Measurements from ENCODE around the gene SPARC. TPM values are rescaled to one million over a fixed set of nuclear protein-coding genes. Genes with fewer than 3 reads are reported as not detected.
A peak's percentile ranks its signal among the peaks of the same experiment; 100 is the strongest.
"Not testable (repeated sequence)": the region's sequence is repeated elsewhere in the genome, so short reads cannot be mapped to it uniquely, and the experiment has no call there.

The SPARC gene
- total and polyA plus RNA-seq, 2 experiments from 2014 or later = 4,089 to 16,729 TPM

DNA sequence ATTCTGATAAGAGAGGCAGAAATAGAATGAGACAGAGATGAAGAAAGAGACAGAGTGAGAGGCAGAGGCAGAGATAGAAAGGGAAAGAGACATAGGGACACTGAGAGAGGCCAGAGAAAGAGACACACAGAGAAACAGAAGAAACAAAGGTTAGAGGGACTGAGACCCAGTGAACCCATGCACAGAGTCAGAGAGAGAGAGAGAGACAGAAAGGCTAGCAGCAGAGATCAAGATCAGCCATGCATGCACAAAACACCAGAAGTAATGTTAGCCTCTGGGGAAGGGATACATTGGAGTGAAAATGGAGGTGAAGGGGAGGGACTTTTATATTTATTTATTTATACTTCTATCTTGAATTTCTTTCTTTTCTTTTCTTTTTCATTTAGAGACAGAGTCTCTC, 14.1 kb upstream of the SPARC start:
- H3K4me3 ChIP-seq = no peak overlapping the region
- no peaks in the 10 kb centered on the region for H3K79me2 ChIP-seq
- TF ChIP-seq EZH2 (IDR thresholded peaks at IDR 0.05; ENCODE audit: borderline replicate concordance) = no peak
- TF ChIP-seq EZH2phosphoT487 (IDR thresholded peaks at IDR 0.05; ENCODE audit: low read depth, severe bottlenecking, unreplicated experiment) = no peak
- no peak for TF ChIP-seq CTCF (IDR thresholded peaks at IDR 0.05; ENCODE audit: poor library complexity)
- no peak overlapping the region for H3K4me2 ChIP-seq
- no peaks in the 10 kb centered on the region for H3K27me3 ChIP-seq
- DNase-seq (ENCODE audit: low spot score) = no peak
- H3K9me3 ChIP-seq (ENCODE audit: low read depth) = no peaks in the 10 kb centered on the region
- H3K27ac ChIP-seq = peak overlapping the region; percentile 99
- H2AFZ ChIP-seq = no peak overlapping the region
- peaks cover 52% of the 10 kb centered on the region for H3K4me1 ChIP-seq (ENCODE audit: insufficient read depth)
- H4K20me1 ChIP-seq (ENCODE audit: insufficient read depth, poor library complexity, severe bottlenecking) = no peaks in the 10 kb centered on the region
- H3K36me3 ChIP-seq (replicated peaks; ENCODE audit: insufficient read depth, low read depth) = no peaks in the 10 kb centered on the region
- no peaks in the 10 kb centered on the region for H3K9me2 ChIP-seq (replicated peaks; ENCODE audit: insufficient read depth)

DNA sequence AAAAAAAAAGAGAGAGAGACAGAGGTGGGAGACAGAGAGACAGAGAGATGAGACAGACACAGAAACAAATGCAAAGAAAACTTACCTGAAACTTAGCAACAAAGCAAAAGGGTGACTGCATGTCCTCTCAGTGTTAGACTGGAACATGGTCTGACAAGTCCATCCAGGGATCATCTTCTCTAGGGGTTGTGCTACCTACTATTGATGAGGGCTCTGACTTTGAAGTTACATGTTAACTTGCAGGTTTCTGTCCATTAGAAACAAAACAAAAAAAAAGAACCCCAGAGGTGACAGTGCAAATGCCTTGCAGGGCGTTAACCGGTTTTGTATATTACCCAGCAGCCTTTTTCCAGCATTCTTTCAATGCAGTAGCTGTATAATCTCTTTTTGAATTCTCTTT, 13.6 kb upstream of the SPARC start:
- H3K27me3 ChIP-seq = no peaks in the 10 kb centered on the region
- no peak for DNase-seq (ENCODE audit: low spot score)
- H3K4me3 ChIP-seq = no peak overlapping the region
- no peak overlapping the region for H2AFZ ChIP-seq
- peaks cover 55% of the 10 kb centered on the region for H3K4me1 ChIP-seq (ENCODE audit: insufficient read depth)
- no peaks in the 10 kb centered on the region for H3K9me3 ChIP-seq (ENCODE audit: low read depth)
- no peaks in the 10 kb centered on the region for H4K20me1 ChIP-seq (ENCODE audit: insufficient read depth, poor library complexity, severe bottlenecking)
- no peaks in the 10 kb centered on the region for H3K36me3 ChIP-seq (replicated peaks; ENCODE audit: insufficient read depth, low read depth)
- no peaks in the 10 kb centered on the region for H3K79me2 ChIP-seq
- H3K4me2 ChIP-seq = no peak overlapping the region
- 79% methylated on average over 2 of the region's 2 CpGs for WGBS (ENCODE audit: low lambda C conversion rate, missing lambda C conversion rate)
- TF ChIP-seq CTCF (IDR thresholded peaks at IDR 0.05; ENCODE audit: poor library complexity) = no peak
- TF ChIP-seq EZH2 (IDR thresholded peaks at IDR 0.05; ENCODE audit: borderline replicate concordance) = no peak
- TF ChIP-seq EZH2phosphoT487 (IDR thresholded peaks at IDR 0.05; ENCODE audit: low read depth, severe bottlenecking, unreplicated experiment) = no peak
- H3K9me2 ChIP-seq (replicated peaks; ENCODE audit: insufficient read depth) = no peaks in the 10 kb centered on the region
- H3K27ac ChIP-seq = peak overlapping the region; percentile 99

DNA sequence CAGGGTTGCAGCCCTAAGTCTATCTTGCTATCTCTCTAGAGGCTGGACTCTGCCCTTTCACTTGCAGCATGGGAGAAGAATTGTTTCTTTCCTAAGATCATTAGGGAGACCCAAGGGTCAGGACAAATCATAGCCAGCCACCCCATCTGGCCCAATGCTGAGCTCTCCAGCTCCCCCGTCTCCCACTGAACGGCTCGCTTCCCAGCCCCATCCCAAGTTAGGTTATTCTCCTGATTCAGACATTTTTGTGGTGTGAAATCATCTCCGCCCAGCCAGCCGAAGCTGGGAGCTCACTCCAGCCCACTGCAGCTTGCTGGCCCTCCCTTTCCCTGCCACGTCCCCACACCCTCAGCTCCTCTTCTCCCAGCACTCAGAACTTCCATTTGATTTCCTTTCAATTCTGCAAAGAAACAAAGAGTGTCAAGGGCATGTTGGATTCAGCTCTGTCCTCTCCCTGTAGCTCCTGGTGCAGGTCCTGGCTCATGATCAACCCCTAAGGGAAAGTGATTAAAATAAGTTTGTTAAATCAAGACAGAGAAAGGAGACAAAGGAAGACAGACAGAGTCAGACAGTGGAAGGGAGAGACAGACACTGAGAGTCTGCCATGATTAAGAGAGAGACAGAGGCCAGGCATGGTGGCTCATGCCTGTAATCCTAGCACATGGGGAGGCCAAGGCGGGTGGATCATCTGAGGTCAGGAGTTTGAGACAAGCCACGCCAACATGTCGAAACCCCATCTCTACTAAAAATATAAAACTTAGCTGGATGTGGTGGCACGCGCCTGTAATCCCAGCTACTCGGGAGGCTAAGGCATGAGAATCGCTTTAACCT, 12.6 kb upstream of the SPARC start:
- H3K4me3 ChIP-seq = no peak overlapping the region
- H4K20me1 ChIP-seq (ENCODE audit: insufficient read depth, poor library complexity, severe bottlenecking) = no peaks in the 10 kb centered on the region
- no peak for TF ChIP-seq EZH2 (IDR thresholded peaks at IDR 0.05; ENCODE audit: borderline replicate concordance)
- no peak for TF ChIP-seq CTCF (IDR thresholded peaks at IDR 0.05; ENCODE audit: poor library complexity)
- no peak for TF ChIP-seq EZH2phosphoT487 (IDR thresholded peaks at IDR 0.05; ENCODE audit: low read depth, severe bottlenecking, unreplicated experiment)
- H3K79me2 ChIP-seq = no peaks in the 10 kb centered on the region
- peak overlapping the region; percentile 45 for H2AFZ ChIP-seq
- no peaks in the 10 kb centered on the region for H3K9me2 ChIP-seq (replicated peaks; ENCODE audit: insufficient read depth)
- DNase-seq (ENCODE audit: low spot score) = peak; percentile 91
- peak overlapping the region; percentile 99 for H3K27ac ChIP-seq
- H3K4me1 ChIP-seq (ENCODE audit: insufficient read depth) = peaks cover 55% of the 10 kb centered on the region
- 49% methylated on average over 13 of the region's 13 CpGs for WGBS (ENCODE audit: low lambda C conversion rate, missing lambda C conversion rate)
- no peaks in the 10 kb centered on the region for H3K9me3 ChIP-seq (ENCODE audit: low read depth)
- H3K27me3 ChIP-seq = no peaks in the 10 kb centered on the region
- H3K4me2 ChIP-seq = peak overlapping the region; percentile 61
- H3K36me3 ChIP-seq (replicated peaks; ENCODE audit: insufficient read depth, low read depth) = no peaks in the 10 kb centered on the region

GRCh38 chr5:151698081-151698480, 11.4 kb upstream of the SPARC start:
- WGBS (ENCODE audit: low lambda C conversion rate, missing lambda C conversion rate) = 89% methylated on average over 4 of the region's 4 CpGs
- peak overlapping the region; percentile 99 for H3K27ac ChIP-seq
- H3K4me3 ChIP-seq = not testable (repeated sequence)

More at GRCh38 chr5:151698081-151698480, 11.4 kb upstream of the SPARC start:
- not testable (repeated sequence) for H3K36me3 ChIP-seq (replicated peaks; ENCODE audit: insufficient read depth, low read depth); H3K79me2 ChIP-seq; H3K27me3 ChIP-seq; H3K9me2 ChIP-seq (replicated peaks; ENCODE audit: insufficient read depth); DNase-seq (ENCODE audit: low spot score); H4K20me1 ChIP-seq (ENCODE audit: insufficient read depth, poor library complexity, severe bottlenecking); H3K9me3 ChIP-seq (ENCODE audit: low read depth); H2AFZ ChIP-seq
- Histone ChIP-seq H3K4me2 (peak overlapping the region; percentile 61), H3K4me1 (ENCODE audit: insufficient read depth) (peaks cover 46% of the 10 kb centered on the region)

Measured in hepatocyte (in vitro differentiated cells).